Stimulated activated CD8-positive, alpha-beta memory T cell treated with anti-CD3 and anti-CD28 coated beads, Interleukin-4, amount 100 ng/mL, for 1 hour (primary cell): Measurements from ENCODE around the gene TBC1D9B.
"Not testable (repeated sequence)": the region's sequence is repeated elsewhere in the genome, so short reads cannot be mapped to it uniquely, and the experiment has no call there.

Experiments used
- DNase-seq, 2 donors: peaks; one replicate each; pipeline ENCODE4 v3.0.0-alpha.2; 2020; ENCODE audit warnings: low read depth in 2 of 2, low spot score in 1 of 2

Gene TBC1D9B

DNA sequence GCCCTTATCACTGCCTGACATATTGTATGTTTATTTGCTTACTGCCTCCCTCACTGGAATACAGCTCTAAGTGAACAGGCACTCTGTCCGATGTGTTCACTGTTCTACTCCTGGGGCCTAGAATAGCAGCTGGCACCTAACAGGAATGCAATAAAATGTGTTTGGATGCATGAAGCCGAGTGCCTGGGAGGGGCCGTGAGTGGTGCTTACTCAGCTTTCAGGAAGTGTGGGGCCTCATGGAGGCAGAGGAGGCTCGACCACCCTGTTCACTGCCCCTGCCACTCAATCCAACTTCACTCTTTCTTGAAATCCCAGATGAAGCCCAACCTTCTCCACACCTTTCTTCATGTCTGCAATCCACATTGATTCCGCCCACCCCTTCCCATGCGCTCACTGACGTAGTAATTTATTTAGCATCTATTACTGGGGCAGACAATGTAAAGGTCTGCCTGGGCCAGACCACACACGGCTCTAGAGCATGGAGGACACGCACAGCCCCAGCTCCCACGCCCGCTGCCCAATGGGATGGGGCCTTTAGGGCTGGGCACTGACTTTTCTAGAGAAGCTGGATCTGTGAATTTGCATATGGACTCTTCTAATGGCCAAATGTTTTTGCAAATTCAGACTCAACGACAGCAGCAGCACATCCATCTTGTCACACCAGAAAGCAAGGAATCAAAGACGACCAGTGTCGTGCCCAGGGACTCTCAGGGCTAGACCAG lies 21.3 kb downstream of the TBC1D9B start:
- no peak for DNase-seq

DNA sequence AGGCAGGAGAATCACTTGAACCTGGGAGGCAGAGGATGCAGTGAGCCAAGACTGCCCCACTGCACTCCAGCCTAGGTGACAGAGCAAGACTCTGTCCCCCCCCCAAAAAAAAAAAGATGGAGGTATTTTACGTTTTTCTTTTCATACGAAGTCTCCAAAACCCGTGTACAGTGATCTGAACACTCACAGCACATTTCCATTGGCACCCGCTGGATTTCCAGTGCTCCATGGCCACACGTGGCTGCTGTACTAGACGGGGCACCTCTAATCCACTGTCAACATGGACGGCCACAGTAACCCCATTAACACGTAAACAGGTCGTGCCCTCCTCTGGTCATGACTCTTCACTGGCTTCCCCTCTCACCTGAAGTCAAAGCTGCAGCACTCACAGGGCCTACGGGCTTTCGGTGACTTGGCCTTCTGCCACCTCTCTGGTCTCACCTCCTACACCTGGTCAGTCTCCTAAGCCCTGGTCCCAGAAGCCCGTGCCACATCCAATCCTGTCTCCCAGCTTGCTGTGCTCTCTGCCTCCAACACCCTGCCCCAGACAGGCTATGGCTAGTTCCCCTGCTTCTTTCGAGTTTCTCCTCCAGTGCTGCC lies 22.1 kb downstream of the TBC1D9B start:
- DNase-seq = no peak

DNA sequence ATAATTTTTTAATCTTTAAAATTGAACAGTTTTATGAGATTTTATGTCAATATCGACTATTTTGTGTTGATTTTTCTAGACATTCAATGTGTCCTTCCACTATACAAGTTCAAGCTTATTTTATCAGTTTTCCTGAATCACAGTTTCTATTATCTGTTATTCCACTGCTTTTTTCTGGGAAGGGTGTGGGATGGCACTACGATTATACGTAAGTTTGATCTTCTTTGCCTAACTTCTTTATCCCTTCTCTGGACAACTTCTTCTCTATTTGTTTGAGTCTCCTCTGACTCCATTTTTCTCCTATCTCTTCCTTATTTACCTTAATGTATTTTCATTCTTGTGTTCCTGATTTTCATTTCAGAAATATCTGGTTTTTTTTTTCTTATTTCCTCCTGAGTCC lies 24.5 kb downstream of the TBC1D9B start:
- DNase-seq = no peak

DNA sequence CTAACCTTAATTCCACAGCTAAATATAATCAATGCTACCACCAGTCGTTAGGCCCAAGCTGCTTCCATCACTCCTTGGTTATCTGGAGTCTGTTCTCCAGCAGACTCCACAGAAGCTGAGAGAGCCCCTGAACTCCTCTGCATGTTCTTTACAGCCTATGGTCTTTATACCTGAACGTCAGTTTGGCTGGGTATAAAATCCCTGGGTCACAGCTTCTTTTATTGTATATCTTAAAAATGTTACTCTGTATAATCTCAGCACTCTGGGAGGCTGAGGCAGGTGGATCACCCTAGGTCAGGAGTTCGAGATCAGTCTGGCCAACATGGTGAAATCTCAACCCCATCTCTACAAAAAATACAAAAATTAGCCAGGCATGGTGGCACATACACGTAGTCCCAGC lies 25.4 kb downstream of the TBC1D9B start:
- no peak for DNase-seq

DNA sequence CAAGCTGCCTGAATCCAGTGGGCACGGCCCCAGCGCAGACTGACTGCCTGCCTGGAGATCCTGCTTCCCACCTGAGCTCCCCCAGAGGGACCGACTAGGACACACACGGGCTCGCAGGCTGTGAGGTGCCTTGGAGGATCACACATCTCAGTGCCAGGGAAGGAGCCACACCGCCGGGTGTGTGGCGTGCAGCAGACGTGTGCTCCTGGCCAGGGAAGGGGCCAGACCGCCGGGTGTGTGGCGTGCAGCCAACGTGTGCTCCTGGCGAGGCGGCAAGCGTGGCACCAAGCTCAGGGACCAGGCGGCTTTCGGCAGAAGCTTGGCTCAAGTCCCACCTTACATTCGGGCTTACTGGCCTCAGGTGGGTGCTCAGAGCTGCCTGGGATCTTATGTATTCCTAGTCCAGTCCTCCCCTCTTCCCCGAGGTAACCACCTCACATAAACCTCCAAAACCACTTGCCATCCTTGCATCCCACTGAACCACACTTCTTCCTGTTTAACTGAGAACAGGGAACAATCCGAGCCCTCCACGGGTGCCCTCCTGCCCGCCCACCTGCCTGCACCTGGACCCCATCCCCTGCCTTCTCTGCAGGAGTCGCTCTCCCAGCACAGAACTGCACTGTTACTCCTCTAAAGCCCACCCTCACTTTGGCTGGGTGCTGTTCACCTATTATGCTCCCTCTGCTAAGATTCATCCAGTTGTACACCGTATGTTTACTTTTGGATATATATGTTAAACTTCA lies 26.7 kb downstream of the TBC1D9B start:
- no peak for DNase-seq

DNA sequence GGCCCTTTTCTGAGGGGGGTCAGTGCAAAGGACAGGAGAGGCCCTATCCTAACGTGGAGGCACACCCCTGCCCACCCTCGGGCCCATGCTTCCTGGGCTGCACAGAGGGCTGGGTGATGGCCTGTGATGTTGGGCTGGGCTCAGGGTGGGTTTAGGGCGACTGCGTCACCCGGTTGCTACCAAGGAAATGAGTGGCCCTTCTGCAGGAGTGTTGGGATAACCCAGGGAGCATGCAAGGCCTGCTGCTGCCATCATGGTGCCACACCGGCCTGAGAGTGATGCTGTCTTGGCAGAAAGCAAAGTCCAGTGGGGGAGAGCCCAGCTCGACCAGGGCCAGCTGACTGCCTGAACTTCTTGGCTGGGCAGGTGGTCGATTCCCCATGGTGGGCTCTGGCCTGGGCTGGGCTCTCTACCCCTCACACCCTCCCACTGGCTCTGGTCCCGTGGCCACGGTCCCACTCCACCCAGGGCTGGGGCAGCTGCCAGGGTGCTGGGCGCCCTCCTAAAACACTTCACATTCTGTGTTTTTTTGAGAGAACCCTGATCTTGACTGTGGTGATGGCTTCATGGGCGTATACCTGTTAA lies 27.5 kb downstream of the TBC1D9B start:
- no peak for DNase-seq

DNA sequence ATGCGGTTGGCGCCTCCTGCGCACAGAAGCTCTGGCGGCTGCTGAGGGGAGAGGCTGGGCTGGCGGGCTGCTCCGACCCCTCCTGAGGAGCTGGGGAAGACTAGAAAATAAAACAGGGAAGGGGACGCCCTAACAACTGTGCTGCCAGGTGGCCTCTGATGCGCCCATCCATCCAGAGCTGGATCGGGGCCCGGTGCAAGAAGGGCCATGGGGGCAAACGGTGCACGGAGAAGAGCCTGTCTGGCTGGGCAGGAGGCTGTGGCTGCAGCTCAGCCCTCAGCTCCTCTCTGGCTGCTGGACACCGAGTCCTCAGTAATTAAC lies 28.0 kb downstream of the TBC1D9B start:
- DNase-seq = no peak

DNA sequence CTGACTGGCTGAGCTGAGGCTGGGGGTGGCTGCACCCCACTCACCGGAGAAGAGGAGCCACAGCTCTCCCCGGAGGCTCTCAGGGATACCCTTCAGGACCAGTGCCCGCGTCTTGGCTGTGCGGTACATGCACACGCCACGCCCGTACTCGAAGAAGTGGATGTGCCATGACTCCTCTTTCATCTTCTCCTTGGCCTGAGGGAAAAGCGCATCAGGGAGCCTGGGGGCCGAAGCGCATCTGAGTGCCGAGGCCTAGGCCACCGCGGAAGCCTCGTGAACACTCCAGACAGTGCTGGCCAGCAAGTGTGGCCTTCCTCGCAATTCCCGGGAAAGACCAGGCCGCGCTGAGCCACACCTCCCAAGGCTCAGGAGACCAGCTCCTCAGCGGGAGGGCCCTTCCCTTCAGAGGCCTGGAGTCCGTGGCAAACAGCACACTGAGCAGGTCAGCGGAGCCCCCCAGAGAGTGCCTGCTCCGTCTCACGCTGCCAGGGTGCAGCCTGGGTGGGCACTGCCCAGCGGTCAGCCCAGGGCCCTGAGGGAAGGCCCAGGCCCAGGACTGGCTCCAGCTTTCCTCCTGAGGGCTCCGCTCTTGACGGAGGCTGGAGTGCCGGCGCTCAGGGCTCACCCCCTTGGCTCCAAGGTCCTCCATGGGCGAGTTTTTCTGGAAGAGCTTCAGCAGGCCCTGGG lies 28.6 kb downstream of the TBC1D9B start:
- no peak for DNase-seq

DNA sequence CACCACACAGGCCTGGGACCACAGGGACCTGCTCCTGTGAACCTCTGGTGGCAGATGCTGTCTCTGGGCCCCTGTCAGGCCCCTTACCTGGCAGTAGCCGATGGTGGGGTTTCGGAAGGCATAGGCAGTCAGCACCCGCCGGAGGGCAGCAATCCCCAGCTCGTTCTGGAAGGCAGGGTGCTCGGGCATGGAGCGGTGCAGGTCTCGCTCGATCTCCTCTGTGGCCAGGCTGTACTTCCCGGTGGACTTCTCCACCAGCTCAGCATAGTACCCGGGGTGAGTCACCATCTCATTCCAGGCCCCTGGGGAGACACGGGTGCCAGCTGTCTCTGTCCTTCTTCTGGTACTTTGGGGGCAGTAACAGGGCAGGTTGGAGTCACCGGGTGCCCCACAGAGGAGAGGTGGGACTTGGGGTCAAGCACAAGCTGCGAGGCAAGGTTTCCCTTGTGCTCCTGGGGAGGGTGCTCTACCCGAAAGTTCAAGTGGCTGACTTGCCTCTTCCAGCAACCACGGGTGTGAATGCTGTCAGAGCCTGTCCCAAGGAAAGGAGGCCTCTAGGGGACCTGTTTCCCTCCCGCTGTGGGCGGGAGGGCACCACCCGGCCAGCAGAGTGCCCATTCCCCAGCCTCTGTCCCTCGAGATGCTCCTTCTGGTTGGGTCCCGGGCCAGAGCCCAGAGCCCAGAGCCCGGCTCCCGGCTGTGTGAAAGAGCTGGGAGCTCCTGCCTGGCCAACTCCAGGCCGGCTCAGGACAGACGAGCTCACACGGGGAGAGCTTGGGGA lies 29.3 kb downstream of the TBC1D9B start:
- no peak for DNase-seq

DNA sequence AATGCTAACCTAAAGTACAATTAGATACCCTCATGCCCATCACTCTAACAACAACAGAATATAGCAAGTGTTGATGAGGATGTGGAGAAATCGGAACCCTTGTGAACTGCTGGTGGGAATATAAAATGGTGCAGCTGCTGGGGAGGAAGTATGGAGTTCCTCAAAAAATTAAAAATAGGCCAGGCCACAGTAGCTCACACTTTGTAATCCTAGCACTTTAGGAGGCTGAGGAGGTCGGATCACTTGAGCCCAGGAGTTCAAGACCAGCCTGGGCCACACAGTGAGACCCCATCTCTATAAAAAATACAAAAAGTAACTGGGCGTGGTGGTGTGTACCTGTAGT lies 31.1 kb downstream of the TBC1D9B start:
- DNase-seq = no peak

DNA sequence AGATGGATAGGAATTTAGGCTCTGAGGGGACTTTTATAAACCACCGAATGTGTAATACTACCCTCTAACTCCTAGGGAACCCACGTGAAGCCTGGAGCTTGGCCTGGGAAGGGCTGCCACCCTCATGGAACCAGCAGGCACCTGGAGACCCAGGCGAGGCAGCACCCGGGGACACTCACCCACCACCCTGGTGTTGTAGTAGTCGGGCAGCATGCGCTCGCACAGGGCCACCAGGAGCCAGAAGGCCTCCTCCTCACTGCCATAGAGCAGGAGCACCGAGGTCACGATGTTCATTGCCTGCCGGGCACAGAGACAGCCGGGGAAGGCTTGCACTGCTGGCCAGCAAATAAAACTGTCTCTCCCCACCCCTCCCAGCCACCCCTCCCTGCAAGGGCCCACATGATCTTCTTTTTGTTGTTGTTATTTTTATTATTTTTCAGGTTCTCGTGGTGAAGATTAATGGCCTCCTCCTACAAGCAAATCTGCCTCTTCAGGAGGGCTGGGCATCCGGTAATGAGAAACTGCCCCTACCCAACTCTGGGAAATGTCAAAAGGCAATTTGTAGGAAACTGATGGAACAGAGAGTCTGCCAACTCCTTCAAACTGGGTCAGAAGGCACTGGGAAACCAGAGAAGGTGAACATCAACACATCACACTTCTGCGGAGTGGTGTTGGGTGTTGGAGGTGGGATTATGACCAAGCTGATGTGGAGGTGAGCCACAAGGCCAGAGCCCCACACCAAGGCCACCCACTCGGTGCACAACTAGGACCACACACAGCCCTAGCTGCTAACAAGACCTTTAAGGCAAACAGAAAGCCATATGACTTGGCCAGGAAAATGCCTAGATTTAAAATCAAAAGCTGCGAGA lies 31.7 kb downstream of the TBC1D9B start:
- DNase-seq = no peak

DNA sequence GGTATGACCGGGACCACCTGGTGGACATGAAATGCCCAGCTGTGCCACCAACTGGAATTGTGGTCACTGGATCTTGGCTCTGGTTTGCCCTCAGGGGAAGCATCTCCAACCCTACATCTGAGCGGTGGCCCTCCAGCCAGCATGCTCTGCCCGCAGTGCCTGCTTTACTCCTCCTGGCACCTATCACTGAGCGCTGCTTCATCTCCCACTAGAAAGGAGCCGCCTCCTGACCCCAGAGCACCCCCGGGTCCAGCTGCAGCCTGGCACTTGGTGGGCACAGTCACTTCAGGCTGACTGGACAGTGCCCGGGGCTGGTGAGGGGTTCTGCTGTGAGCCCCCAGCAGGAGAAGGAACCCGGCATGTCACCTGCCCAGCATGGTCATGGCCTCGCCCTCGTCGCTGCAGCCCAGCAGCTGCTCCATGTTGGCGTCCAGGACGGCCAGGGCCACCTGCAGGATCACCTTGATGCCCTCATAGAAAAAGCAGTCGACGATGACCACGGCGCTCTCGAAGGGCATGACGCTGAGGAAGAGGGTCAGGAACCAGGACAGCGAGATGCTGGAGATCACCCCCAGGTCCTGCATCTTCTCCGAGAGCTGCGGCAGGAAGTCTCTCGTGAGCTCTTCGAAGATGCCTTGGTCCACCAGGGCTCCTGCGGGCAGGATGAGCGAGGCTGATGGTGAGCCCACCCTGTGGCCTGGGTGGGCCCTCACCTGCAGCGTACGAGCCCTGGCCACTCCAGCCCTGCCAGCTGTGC lies 33.0 kb downstream of the TBC1D9B start:
- DNase-seq = no peak

DNA sequence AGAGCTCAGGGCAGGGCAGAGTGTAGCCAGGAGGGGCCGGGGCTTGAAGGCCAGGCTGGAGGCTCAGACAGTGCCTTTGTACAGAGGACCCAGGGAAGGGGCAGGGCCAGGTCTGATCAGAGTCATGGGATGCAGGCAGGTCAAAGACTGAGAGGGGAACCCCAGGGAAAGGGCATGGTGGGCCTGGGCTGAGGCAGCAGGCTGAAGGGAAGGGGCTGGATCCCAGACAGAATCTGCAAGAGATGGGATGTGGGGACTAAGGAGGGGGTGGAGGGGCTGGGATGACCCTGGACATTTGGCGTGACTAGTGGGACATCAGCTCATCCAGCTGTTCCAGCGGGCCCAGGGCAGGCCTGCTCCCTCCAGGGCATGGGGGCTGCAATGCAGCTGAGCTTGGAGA lies 33.6 kb downstream of the TBC1D9B start:
- no peak for DNase-seq

DNA sequence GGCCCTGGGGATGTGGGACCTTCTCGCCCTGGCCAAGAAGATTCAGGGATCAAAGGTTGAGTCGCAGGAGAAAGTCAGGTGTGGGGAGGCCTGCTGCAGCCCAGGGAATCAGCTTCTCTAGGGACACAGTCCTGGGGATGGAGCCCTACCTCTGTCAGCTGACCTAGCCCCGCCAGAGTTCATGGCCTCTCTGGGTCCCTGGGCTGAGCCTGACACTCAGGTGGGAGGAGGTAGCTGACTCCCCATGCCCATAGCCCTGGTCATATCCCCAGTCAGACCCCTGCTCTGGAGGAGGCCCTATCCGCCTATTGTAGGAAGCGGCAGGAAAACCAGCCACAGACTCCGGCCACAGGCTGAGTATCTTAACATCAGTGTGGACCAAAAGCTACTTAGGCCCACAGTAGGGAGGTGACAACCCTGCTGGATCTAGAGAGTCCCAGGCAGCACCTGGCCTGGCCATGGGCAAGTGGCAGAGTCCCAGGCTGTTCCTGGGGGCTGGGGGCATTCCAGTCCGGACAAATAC lies 34.0 kb downstream of the TBC1D9B start:
- no peak for DNase-seq

DNA sequence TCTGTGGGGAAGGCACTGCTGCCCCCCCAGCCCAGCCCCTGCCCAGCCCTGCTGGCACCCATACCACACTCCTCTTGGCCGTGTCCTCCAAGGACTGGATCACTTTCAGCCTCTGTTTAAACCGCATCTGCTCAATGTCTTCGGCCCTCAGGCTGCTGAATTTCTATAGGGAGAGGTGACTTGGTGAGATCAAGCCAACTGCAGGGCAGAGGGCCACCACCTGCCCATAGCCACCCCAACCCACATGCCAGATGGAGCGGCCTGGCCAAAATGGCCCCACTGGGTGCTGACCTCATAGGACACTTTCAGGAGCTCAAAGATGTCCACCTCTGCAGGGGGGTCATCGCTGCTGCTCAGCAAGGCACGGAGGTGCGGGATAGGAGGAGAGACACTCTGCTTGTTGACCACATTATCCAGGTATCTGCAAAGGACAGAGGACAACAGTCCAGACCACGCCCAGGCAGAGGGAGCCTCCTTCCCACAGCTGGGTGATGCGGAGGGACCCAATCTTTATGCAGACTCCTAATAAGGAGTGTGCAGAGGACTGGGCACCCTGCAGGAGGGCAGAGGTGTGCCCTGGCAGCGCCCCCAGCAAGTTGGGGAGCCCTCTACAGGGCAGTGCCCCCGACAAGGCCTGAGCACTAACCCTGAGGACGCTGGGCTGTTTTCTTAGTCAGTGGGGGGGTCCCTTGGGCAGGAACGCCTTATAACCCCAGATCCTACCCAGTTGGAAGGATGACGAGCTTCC lies 34.7 kb downstream of the TBC1D9B start:
- DNase-seq = no peak

DNA sequence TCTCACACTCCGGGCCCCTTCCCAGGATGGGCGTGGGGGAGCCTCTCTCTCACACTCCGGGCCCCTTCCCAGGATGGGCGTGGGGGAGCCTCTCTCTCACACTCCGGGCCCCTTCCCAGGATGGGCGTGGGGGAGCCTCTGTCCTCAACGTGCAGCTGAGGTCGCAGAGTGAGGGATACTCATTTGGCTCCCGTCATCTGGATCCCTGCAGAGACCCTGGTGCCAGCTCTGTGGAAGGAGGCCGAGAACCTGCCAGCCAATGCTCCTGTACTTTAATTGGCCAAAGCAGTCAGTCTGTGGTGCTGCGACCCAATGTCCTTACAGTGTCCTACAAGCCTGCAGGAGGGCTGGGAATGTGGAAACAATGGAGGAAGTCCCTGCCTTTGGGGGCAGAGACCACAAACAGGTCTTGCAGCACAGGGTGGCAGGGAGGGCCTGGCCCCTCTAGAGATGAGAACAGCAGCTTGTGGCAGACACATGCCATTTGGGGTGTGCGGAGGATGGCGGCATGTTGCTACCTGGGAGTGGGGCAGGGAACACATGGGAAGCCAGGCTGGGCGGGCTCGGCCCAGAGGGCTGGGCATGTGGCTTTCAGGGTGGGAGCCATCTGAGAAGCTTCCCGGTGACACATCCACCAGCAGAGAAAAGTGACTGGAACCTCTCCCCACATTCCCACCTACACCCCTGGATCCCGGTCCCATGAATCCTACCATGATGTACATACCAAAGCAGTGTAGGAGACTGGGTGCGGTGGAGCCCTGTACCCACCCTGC lies 35.5 kb downstream of the TBC1D9B start:
- no peak for DNase-seq

DNA sequence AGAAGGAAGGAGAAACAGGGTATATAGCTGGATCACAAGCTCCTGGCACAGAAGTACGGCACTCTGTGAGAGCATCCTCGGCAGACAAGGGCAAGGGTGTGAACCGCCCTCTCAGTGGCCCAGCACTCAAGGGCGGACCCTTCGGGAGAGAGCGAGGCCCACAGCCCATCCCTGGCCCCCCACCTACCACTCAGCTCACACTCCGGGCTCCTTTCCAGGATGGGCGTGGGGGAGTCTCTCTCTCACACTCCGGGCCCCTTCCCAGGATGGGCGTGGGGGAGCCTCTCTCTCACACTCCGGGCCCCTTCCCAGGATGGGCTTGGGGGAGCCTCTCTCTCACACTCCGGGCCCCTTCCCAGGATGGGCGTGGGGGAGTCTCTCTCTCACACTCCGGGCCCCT lies 36.2 kb downstream of the TBC1D9B start:
- DNase-seq = not testable (repeated sequence)

DNA sequence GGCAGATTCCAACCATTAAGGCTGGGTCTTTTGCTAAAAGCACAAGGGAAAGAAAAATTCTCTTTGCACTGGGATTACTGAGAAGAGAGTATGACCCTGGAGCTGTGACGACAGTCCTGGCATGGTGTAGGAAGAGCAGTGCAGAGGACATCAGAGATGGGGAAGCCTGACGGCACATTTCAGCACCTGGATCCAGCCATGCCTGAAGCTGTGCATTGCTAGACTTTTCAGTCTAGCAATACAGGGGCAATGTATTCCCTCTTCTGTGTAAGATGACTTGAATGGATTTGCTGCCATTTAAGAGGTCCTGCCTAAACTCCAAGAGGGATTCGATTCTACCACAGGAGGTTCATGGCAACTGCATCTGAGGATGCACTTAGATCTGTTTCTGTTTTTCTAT lies 36.7 kb downstream of the TBC1D9B start:
- DNase-seq = no peak
